B cell (primary cell): Measurements from ENCODE around the gene CYFIP2. TPM values are rescaled to one million over a fixed set of nuclear protein-coding genes. Genes with fewer than 3 reads are reported as not detected.
A peak's percentile ranks its signal among the peaks of the same experiment; 100 is the strongest.

Experiments
- ATAC-seq: fragments of 200-7000 bp; cut with Tn5 transposase; one replicate; pipeline ENCODE4 v1.10.0; 2021; ENCODE audit warnings: low read depth, mild to moderate bottlenecking, moderate number of reproducible peaks, moderate library complexity
- CTCF ChIA-PET: fragments of 350-600 bp; sonication (Branson Sonifier 250); formaldehyde crosslinking; loops from one replicate; lab custom pipeline; 2021; ENCODE audit warnings: antibody characterized with exemption, inconsistent platforms; lab: Charles Lee
- POLR2A ChIA-PET: fragments of 350-600 bp; sonication (Branson Sonifier 250); formaldehyde crosslinking; loops from one replicate; lab custom pipeline; 2021; ENCODE audit warnings: antibody characterized with exemption; lab: Charles Lee
- DNase-seq: peaks from one replicate; pipeline ENCODE4 v3.0.0; 2013
- H2AFZ ChIP-seq: 2 replicates; pipeline ENCODE4 v1.6.1; 2012; ENCODE audit warnings: mild to moderate bottlenecking, low read depth, low read length; ENCODE audit not compliant: insufficient read depth, poor library complexity, severe bottlenecking
- H3K27ac ChIP-seq, 2 donors: 1 replicate in 1 of 2; 2 replicates in 1 of 2; pipeline ENCODE4 v1.5.1; 2012 to 2013; ENCODE audit warnings: low read length in 2 of 2, mild to moderate bottlenecking in 2 of 2, moderate library complexity in 1 of 2
- H3K27me3 ChIP-seq, 4 experiments: fragments of 200-600 bp in 1 of 4; sonication (generic) in 1 of 4; replicated peaks in 1 of 4; 1 replicate in 2 of 4; 2 replicates in 2 of 4; pipeline versions ENCODE4 v1.6.1 to v1.7.0; 2013 to 2016; ENCODE audit warnings: low read length in 3 of 4, mild to moderate bottlenecking in 2 of 4, mixed read lengths in 1 of 4, moderate library complexity in 1 of 4; ENCODE audit not compliant: insufficient read depth in 4 of 4, control insufficient read depth in 3 of 4; ENCODE audit errors: control extremely low read depth in 1 of 4
- H3K36me3 ChIP-seq, 2 experiments: replicated peaks in 1 of 2; 1 replicate in 1 of 2; 2 replicates in 1 of 2; pipeline versions ENCODE4 v1.6.1 to v1.7.1; 2013; ENCODE audit warnings: low read length in 1 of 2; ENCODE audit not compliant: insufficient read depth in 2 of 2, control insufficient read depth in 1 of 2; ENCODE audit errors: control extremely low read depth in 1 of 2, extremely low read depth in 1 of 2
- H3K4me1 ChIP-seq, 2 donors: fragments of 200-600 bp in 1 of 2; sonication (generic) in 1 of 2; 1 replicate in 1 of 2; 2 replicates in 1 of 2; pipeline versions ENCODE4 v1.5.1 to v1.6.1; 2013 to 2017; ENCODE audit warnings: low read length in 2 of 2; ENCODE audit not compliant: control insufficient read depth in 2 of 2, insufficient read depth in 2 of 2
- H3K4me2 ChIP-seq: replicated peaks from 2 replicates; pipeline ENCODE3; 2012; ENCODE audit warnings: mild to moderate bottlenecking, low read depth, low read length; ENCODE audit not compliant: poor library complexity, severe bottlenecking
- H3K4me3 ChIP-seq, 5 experiments: fragments of 200-600 bp in 1 of 5; sonication (generic) in 1 of 5; 1 replicate in 3 of 5; 2 replicates in 2 of 5; pipeline versions ENCODE4 v1.5.1 to v1.7.0; 2011 to 2016; ENCODE audit warnings: low read length in 4 of 5, mild to moderate bottlenecking in 4 of 5, low read depth in 2 of 5, control low read depth in 1 of 5, moderate library complexity in 1 of 5; ENCODE audit not compliant: insufficient read depth in 1 of 5; ENCODE audit errors: control extremely low read depth in 1 of 5, extremely low read depth in 1 of 5
- H3K79me2 ChIP-seq: fragments of 200-600 bp; sonication (generic); one replicate; pipeline ENCODE4 v1.6.0; 2016; ENCODE audit warnings: low read length; ENCODE audit not compliant: control insufficient read depth, insufficient read depth
- H3K9ac ChIP-seq: fragments of 200-600 bp; sonication (generic); 2 replicates; pipeline ENCODE4 v1.6.1; 2017; ENCODE audit warnings: mild to moderate bottlenecking, low read length, moderate library complexity
- H3K9me3 ChIP-seq, 3 donors: one replicate each; pipeline versions ENCODE4 v1.6.1 to v1.7.1; 2013; ENCODE audit warnings: low read length in 2 of 3; ENCODE audit not compliant: control insufficient read depth in 2 of 3, insufficient read depth in 1 of 3; ENCODE audit errors: control extremely low read depth in 1 of 3
- H4K20me1 ChIP-seq: 2 replicates; pipeline ENCODE4 v1.6.0; 2012; ENCODE audit warnings: mild to moderate bottlenecking, low read length; ENCODE audit not compliant: insufficient read depth, control insufficient read depth, poor library complexity, severe bottlenecking
- H3K27ac Mint-ChIP-seq: one replicate; pipeline ENCODE4 v1.8.0; 2021; ENCODE audit warnings: mixed read lengths
- H3K27me3 Mint-ChIP-seq: one replicate; pipeline ENCODE4 v1.8.0; 2021; ENCODE audit warnings: mixed read lengths
- H3K4me1 Mint-ChIP-seq: one replicate; pipeline ENCODE4 v1.8.0; 2021; ENCODE audit warnings: mixed read lengths
- H3K4me3 Mint-ChIP-seq: one replicate; pipeline ENCODE4 v1.8.0; 2021; ENCODE audit warnings: mixed read lengths
- H3K9me3 Mint-ChIP-seq: one replicate; pipeline ENCODE4 v1.8.0; 2022; ENCODE audit warnings: mixed read lengths; ENCODE audit not compliant: insufficient read depth
- CTCF ChIP-seq: fragments of 200-600 bp; IDR thresholded peaks from one replicate; pipeline ENCODE4 v1.8.0; 2022; ENCODE audit warnings: antibody characterized with exemption, mild to moderate bottlenecking
- EZH2 ChIP-seq: IDR thresholded peaks from 2 replicates; pipeline ENCODE4 v1.6.1; 2012; ENCODE audit warnings: borderline replicate concordance, low read depth, mild to moderate bottlenecking, moderate library complexity, low read length; ENCODE audit not compliant: insufficient read depth, poor library complexity, severe bottlenecking
- WGBS: methylation state at CpG from one replicate; pipeline ENCODE4 v1.1.5; 2013; ENCODE audit warnings: missing lambda C conversion rate; ENCODE audit not compliant: insufficient coverage; 5-methylcytosine and 5-hydroxymethylcytosine counted together
- intact Hi-C: fragments of 100-400 bp; cut with micrococcal nuclease; formaldehyde crosslinking; loops from one replicate; pipeline ENCODE4 v1.10.0; 2022
- polyA plus RNA-seq: library from polyadenylated mRNA; depleted of rRNA; stranded (reverse); fragments of >200 nt; gene quantifications from 2 replicates; pipeline ENCODE4 v1.2.3, GENCODE V29; 2012
- total RNA-seq, 2 donors: library from RNA; stranded (reverse); fragments of 120-200 nt in 1 of 2; gene quantifications; 1 replicate in 1 of 2; 2 replicates in 1 of 2; pipeline versions ENCODE4 v1.2.3 to v1.2.4, GENCODE V29; 2013 to 2022

The CYFIP2 gene
- total and polyA plus RNA-seq, 2 donors (not counting 1 experiment from before 2014, with no cell fraction given), result 231 to 663 TPM

- ChIA-PET POLR2A (interaction anchor here (1.1 kb wide), 1 partner anchor 16 kb away, joined by 3 read pairs; no protein-coding TSS in a partner anchor), CTCF (interaction anchor here (4.6 kb wide), 1 partner anchor 32 kb away, joined by 39 read pairs; no protein-coding TSS in a partner anchor)
- intact Hi-C loops, result no loop called here
- Mint-ChIP-seq H3K4me3 (no peak overlapping the region), H3K4me1 (peaks cover 58% of the 10 kb centered on the region), H3K27me3 (no peaks in the 10 kb centered on the region), H3K27ac (peak overlapping the region; percentile 72), H3K9me3 (no peaks in the 10 kb centered on the region)
- H3K79me2 ChIP-seq, result peaks cover 94% of the 10 kb centered on the region
- 100% methylated on average over 2 of the region's 10 CpGs for WGBS
- peaks cover 28 to 56% of the 10 kb centered on the region in 2 experiments for H3K36me3 ChIP-seq
- no peak overlapping the region for H3K4me3 ChIP-seq
- peaks cover 0 to 5% (median 0%) of the 10 kb centered on the region in 3 donors for H3K9me3 ChIP-seq
- H3K9ac ChIP-seq, result no peak overlapping the region
- H2AFZ ChIP-seq, result no peak overlapping the region
- DNase-seq (no peak), ATAC-seq (no peak)
- peaks cover 64% of the 10 kb centered on the region for H4K20me1 ChIP-seq
- no peak overlapping the region for H3K4me2 ChIP-seq
- H3K4me1 ChIP-seq, result peaks cover 39 to 43% of the 10 kb centered on the region in 2 donors
- TF ChIP-seq EZH2, result no peak
- H3K27me3 ChIP-seq, result no peaks in the 10 kb centered on the region
- H3K27ac ChIP-seq, result peak overlapping the region in 1 of 2 donors; percentile 75
These were observed 19.6 kb downstream of the CYFIP2 start for GRCh38 chr5:157285310-157286035.

GRCh38 chr5:157286761-157287211 lies 20.9 kb downstream of the CYFIP2 start:
- Mint-ChIP-seq H3K4me3 (no peak overlapping the region), H3K9me3 (peaks cover 5% of the 10 kb centered on the region), H3K27me3 (no peaks in the 10 kb centered on the region), H3K4me1 (peaks cover 59% of the 10 kb centered on the region), H3K27ac (no peak overlapping the region)
- TF ChIP-seq EZH2 (no peak), CTCF (no peak)
- Histone ChIP-seq H3K9me3 (peaks cover 0 to 10% (median 7%) of the 10 kb centered on the region in 3 donors), H3K27ac (no peak overlapping the region), H3K79me2 (peaks cover 91% of the 10 kb centered on the region), H3K9ac (no peak overlapping the region), H3K4me3 (no peak overlapping the region), H4K20me1 (peaks cover 62% of the 10 kb centered on the region), H2AFZ (no peak overlapping the region), H3K27me3 (no peaks in the 10 kb centered on the region), H3K4me2 (no peak overlapping the region), H3K36me3 (peaks cover 31 to 68% of the 10 kb centered on the region in 2 experiments), H3K4me1 (peaks cover 41 to 46% of the 10 kb centered on the region in 2 donors)
- POLR2A ChIA-PET, result interaction anchor here (0.6 to 1.7 kb wide), 3 partner anchors 14 to 17 kb away, joined by 3 to 4 read pairs (median 3); no protein-coding TSS in a partner anchor
- CTCF ChIA-PET, result interaction anchor here (0.9 to 4.6 kb wide), 3 partner anchors 19 to 456 kb away, joined by 3 to 39 read pairs (median 4); no protein-coding TSS in a partner anchor
- ATAC-seq, result no peak
- intact Hi-C loops, result no loop called here
- 100% methylated on average over 6 of the region's 7 CpGs for WGBS
- no peak for DNase-seq
